Activated CD4-positive, alpha-beta T cell treated with anti-CD3 and anti-CD28 coated beads, Interleukin-2, amount 50 U/mL, for 48 hours (primary cell): Measurements from ENCODE around the gene IGF1R.
A peak's percentile ranks its signal among the peaks of the same experiment; 100 is the strongest.

Experiments
- DNase-seq, 2 experiments: peaks; one replicate each; pipeline ENCODE4 v3.0.0-alpha.2; 2020

Gene IGF1R

DNA sequence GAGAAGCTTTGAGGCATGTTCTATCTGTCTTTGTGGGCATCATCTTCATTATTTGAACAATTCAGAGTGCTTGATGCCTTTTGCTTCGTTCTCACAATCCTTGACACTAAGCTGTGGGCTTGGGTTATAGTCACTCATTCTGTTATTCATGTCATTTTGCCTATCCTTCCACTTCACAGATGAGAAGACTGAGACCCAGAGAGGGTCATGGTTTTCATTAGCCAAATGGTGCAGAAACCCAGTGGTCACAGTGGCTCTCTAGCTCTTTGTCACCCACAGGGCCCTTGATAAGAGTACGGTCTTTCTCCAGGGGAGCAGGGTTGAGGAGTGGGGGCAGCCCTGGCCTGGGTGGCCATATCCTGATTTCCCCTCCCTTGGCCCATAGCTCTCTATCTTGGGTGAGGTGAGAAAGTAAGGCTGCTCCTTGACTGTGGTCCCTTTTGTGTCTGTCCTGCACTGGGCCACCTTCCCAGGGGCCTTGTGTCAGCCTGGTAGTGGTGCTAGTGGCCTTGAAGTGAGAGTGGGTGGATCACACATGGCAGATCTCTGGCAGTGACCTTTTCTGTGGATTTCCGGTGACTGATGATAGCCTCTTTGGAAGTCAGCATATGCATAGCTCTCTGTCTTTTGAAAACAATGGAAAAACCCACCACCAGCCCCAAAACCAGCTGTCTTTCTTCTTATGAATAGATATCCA, 130.1 kb downstream of the IGF1R start:
- no peak for DNase-seq

DNA sequence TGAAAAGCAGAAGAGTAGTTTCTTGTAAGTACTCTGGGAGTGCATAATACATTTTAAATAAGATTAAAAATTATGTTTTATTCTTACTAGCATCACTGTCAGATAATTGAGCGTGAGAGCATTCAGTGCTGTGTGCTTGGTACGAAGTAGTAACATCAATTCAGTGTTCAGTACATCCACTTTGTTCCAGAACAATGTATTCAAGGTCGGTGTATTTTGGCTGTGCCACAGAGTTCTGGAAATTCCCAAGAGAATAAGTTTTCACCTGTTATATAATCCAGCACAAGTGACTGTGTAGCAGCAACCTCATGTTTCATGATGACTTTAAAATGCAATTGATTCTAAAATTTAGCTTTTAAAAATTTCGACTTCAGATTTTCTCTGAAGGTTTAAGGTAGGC, 130.6 kb downstream of the IGF1R start:
- no peak for DNase-seq

DNA sequence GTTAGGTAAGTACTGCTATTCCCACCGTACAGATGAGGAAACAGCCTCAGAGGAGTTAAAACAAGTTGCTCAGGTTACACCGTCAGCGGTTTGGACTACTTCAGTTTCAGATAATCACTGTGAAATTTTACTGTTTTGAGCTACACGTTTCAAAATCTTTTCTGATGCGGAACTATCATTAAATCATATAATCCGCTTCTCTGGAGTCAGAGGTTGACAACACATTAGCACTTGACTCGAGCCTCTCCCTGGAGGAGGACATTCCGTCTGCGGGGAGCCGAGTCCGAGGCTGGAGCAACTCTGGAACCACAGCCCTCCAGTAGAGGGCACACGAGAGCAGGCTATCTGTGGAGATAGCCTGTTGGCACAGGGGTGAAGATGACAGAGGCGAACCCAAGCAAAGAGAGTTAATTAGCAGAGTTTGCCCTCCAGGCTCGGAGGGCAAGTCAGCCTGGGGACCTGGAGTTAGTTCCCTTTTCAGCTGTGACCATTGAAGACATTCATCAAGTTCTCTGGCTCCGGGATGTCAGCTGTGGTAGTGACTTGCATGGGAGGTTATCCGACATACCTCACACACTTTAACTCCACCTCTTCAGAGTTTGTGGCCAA, 131.2 kb downstream of the IGF1R start:
- DNase-seq: peak; percentile 82 to 86

DNA sequence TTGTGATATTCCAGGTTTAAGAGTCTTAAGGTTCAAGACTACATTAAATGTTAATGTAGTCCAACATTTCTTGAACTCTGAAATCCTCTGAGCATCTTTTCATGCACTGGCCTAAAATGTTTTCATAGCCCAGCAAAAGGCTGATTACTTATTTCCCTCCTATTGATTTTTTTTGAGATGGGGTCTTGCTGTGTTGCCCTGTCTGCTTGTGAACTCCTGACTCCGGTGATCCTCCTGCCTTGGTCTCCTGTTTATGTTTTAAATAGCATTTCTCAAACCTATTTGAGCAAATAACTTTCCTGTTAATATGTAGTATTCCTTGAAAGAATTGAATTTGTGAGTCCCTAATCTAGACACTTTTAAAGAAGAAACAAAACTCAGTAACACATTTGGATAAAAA, 133.5 kb downstream of the IGF1R start:
- DNase-seq: no peak

DNA sequence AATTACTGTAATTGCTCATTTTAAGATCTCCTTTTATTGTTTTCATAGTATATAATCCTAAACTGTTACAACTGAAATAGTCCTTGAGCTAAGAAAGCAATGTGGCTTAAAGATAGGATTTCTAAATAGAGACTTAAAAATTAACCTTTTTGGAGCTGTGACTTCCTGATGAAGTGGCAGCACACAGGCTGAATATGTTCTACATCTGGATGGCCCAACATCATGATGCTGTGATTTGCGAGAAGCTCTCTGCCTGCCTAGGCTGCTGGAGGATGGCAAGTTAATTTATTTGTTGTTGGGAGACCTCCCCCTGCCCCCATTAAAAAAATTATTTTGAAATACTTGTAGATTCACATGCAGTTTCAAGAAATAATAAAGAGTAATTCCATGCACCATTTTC, 134.5 kb downstream of the IGF1R start:
- DNase-seq: no peak

DNA sequence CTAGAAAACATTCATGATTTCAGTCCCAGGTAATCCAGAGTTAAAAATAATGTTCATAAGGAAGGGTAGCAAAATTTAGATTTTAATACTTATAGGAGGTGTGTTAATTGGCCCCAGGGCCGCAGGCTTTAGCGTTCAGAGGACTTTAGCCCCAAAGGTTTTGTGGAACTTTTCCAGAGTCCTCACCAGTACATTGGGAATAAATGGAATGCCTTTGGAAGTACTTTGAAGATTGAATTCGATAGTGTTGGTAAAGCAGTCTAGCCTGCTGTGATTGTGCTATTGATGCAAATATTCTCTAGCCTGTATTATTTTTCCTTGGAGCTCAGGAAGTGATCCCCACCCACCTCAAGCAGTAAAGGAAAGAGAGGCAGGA, 137.1 kb downstream of the IGF1R start:
- DNase-seq: no peak

DNA sequence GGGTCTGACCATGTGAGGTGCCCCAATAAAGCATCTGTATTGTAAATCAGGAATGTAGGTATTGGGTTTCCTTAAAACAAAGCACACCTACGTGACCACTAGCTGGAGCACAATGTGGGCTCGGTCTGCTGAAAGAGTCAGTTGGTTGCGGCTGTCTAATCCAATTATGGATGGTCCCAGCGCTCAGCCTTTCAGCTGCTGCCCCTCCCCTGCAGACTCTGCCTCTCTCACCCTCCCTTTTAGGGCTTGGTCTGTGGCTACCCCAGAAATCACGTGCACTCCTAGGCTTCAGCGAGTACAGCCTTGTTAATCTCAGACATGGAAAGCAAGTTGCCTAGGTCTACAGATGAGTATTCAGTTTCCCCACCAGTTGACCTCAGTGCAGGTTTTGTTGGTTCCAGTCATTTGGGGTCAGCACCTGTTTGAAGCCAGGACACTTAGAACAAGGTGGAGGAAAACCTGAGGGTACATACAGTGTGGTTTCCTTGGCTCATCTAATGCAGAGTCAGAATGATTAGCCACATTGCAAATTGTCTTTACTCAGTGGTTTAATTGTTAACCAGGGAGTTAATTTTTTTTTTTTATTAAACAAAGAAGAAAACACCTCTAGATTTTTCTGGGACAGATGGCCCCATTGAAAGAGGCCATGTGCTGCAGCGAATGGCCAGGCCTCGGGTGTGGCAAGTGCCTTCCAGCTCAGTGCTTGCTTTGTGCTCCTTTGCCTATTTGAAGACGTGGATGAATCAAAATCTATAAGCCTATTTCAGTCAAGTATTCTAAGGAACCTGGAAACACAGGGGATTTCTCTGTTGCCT, 137.7 kb downstream of the IGF1R start:
- DNase-seq: no peak

DNA sequence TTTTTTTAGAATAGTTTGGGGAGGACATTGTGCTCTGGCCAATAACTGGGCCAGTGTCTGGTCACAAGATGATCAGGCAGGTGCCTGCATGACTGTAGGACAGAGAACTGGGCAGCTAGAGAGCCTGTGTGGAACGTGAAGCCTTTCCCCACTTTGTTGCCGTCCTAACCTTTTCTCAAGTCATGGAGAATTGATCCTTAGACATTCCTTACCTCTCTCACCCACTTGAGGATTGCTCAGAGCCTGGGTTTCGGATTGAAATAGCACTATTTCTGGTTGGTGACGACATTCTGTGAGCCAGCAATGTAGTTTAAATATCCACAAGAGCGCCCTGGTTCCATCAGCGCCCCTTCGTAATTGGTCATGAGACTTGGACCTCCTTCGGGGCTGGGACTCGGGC, 138.4 kb downstream of the IGF1R start:
- no peak for DNase-seq

DNA sequence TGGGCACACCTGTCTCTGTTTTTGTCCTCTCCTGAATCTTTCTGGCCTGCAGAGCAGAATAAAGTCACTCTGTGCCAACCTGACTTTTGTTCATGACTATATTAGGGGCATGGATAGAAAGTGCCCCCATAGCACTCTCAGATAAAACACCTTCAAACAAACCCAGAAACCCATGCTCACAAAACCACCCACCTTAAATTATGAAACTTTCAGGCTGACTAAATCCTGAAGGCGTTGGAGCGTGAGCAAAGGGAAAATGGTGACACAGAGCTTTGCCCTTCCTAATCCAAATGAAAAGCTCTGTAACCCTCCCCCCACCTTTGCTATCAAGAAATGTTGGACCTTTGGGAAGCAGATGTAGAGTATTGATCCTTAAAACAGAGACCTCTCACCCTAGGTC, 138.9 kb downstream of the IGF1R start:
- no peak for DNase-seq

DNA sequence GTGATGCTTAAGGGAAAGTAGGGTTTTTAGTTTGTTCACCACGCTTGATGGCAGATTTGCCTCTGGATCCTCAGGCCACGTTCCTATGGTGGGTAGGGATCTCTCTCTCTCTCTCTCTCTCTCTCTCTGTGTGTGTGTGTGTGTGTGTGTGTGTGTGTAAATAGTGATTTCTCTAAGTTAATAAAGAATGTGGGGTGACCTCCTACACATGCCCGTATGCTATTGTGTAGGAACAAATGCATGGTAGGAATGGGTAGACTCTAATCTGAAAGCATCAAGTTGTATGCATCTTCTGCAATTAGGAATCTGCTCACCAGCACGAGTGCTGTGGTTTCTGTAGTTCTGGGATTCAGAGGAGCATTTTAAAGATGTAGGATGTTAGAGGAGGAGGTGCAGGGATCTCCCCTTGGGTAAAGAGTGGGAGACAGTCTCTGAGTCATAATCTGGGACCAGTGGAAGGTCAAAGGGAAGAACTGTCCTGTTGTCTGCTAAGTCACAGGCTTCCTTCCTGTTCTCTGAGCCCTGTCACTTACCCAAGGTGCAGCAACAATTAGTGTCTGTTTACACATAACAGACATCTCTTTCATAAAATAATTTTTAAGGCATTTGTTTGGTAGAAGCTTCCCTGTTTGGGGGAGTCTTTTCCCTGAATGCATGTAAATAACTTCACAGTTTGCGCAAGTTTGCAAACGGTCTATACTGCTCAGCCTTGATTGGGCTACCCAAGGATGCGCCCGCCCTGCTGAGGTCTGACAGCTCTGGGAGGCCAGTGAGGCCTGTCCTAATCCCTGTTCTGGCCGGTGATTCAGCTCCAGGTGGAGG, 139.8 kb downstream of the IGF1R start:
- DNase-seq: no peak

DNA sequence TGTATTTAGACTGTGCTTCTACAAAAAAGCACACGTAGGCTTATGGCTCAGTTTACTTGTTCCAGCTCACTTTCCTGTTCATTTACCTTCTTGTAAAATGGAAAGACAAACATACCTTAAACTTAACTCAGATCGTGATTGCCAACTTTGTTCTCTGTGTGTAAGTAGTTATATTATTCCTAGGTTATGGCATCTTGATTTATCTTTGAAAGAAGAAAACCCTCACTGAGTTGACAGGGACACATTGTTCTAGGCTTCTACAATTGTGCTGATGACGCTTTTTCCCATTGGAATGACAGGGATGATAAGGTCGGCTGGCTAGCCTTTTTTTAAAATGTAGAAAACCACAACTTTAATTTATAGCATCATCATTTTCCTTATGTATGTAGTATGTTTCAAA, 140.7 kb downstream of the IGF1R start:
- no peak for DNase-seq

DNA sequence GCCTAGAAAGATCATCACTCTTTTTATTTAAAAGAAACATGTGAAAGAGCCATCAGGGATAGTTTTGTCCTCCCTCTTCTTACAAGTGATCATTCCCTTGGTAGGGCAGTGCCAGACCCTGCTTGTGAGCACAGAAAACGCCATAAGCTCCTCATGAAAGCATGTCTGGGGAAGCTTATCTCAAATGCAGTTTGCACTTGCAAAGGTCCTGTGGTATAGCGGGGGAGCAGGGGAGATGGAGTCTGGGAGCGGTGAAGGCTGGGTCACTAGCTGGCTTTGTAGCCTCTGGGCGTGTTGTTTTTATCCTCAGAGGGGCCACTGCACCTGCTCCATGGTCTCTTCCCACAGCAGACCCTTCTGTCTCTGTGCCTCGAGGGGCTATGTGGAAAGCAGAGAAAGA, 141.9 kb downstream of the IGF1R start:
- DNase-seq: no peak

DNA sequence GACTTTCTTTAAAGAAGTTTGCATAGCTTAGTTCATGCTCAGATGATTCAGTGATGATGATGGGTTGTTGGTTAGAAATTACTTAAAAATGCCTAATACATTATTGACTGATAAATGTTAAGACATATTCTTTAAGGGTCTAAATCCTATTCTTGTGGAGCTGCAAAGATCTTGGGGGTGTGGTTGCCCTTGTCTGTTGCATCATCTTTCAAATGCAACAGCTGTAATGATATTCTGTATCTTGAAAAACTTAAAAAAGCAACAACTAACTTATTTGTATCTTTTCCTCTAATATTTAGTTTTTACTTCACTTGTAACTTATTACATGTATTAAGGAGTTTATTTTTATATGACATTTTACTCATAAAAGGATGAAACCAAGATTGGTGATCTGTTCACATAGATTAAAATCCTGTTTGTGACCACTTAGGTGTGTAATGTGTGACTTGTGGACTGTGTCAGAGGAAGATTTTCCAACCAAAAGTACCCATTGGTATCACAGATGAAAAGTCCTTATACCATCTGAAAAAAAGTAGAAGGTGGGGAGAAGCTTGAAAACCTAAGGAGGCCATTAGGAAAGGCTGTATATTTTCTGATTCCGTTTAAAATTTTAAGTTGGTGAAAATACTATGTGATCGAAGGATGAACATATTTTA, 142.8 kb downstream of the IGF1R start:
- no peak for DNase-seq

DNA sequence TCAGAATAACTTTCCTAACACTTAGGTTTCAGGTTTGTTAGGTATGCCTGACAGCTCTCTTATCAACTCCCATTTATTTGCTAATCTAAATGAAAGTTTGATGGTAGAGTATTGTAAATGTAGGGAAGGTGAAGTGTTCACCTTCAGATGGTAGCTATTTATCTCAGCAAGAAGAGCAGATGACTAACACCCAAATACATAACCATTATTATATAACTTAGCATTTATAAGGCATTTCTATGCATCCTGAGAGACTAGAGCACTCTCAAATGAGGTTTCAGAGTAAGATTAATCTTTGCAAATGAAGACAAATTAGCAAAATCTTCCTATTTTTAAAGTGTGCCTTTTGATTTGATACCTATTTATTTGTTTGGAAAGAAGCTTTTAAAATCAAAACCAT, 143.8 kb downstream of the IGF1R start:
- no peak for DNase-seq

DNA sequence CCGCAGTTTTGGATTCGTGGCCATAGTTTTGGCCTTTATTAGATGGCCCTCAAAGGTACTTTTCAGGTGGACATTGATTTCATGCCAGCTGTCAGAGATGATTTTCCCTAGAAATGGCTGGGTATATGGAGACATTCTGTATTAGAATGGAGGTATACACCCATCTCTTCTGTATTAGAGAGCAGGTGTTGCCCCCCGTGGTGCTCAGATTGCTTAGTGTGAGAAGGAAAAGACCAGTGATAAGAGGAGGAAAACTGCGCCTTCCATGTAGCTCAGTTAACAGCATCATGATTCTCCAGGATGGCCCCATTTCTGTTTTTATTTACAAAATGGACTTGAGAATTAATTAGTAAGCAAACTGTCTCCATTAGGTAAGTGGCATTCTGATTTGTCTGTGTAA, 145.9 kb downstream of the IGF1R start:
- DNase-seq: no peak

DNA sequence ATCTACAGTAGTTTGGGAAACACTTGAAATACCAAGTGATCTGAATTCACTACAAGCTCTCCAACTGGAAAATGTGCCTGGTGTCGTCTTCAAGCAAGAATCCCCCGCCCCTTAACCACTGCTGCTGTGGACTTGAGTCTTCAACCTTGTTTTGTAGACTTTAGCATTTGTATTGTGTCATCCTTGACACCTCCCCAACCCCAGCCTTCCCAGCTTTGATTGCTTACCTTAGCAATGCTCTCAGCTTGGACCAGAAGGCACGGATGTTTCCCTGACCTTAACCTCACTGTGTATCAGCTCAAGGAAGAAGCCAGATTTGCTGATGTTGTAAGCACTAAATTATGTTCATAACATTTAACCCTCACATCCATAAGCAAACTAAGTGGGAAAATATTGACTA, 146.4 kb downstream of the IGF1R start:
- DNase-seq: no peak

DNA sequence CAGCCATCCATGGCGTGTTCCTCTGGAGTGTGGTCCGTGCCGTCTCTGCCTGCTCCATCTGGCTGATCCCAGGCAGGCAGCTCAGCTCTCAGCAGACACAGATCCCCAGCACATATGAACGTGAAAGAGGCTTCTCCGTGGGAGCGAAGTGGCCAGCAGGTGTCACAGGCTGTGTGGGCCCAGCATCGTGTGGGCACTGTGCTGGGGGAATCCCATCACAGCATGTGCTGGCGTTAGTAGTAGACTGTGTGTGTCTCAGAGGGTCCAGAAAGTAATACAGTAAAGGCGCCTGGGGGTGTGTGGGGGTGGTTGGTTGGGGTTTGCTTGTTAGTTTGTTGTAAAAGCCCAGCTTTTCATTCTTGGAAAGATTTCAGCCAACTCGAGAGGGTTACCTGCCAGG, 147.6 kb downstream of the IGF1R start:
- no peak for DNase-seq

DNA sequence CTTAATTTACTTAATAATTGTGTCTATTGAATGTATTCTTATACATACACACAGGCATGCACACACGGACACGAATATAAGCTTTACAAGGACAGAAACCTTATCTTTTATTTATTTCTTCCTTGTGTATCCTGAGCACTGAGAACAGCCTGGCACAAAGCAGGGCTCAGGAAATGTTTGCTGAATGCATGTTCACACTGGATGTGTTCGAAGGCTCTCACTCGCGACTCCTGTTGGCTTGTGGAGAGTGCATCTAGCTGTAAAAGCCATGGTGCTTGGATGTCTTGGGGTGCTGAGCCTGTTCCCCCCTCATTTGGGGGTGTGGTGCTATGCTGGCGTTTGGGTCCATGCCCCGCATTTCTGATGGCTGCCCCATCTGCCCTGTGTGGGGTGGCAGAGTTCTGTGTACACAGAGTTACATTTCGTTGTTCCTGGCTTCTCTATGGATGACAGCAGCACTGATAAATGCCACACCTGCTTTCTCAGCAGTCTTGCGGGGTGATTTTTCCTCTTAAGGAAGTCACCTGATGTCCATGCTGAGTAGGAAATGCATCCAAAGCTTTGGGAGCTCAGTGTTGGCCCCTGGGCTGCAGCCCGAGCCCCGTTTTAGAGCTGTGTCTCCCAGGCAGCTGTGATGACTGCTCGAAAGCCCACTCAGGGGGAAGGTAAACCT, 148.5 kb downstream of the IGF1R start:
- DNase-seq: no peak

DNA sequence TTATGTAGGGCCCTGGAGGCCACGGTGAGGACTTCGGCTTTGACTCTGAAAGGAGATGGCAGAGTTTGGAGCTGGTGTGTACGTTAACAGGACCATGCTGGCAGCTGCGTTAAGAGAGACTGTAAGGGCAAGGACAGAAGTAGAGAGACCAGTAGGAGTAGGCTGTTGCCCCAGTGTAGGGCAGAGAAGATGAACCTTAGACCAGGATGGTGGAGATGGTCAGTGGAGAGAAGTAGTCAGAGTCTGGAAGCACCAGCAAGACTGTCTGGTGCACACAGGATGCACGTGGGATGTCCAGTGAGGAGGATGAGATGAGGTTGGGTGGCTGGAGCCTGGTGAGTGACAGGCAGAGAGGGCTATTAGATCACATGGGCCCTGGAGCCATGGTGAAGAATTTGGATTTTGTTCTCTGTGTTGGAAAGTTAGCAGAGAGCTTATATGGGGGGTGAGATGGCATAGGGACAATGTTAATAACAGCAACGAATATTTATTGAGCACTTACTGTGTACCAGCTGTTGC, 150.1 kb downstream of the IGF1R start:
- no peak for DNase-seq

DNA sequence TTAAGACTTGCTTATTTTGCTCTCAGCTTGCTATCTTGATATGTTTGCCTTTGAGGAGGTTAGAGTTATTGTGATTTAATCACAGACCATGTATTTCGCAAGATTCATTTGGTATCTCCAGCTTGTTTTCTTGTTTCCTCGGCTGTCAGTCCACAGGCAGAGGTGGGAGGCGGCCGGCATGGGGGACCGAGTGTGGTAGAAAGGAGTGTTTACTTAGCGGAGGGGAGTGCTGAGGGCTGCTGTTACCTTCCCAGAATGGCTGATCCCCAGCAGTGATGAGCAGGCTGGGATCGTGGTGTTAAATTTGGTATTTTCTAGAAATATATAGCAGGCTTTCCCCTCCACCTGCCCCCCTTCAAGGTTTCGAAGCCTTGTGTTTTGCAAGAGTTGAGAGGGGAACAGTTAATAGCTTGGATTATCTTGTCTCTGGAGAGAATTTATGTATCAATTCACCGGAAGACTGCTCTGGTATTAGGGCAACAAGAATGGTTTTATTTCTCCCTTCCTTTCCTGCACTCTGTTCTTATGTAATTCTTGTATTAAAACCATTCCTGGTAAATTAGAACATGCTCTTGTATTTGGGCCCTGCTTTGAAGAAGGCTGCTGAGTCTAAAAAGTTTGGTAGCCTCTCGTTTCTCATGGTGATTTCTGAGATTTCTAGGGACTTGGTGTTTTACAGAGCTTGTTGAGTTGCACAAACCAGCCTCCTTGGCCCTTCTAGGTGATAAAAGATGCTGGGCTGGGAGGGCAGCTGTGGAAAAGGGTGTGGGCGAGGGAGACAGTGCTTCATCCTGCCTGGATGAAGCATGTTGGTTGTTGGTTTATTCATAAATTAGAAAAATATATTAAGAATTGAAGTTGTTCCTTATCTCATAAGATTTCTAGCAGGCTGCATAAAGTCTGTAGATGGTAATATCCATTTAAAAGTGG, 151.4 kb downstream of the IGF1R start:
- no peak for DNase-seq
